GM21447 (cell line): ENCODE measurements around the gene SHQ1.
"Not testable (repeated sequence)": the region's sequence is repeated elsewhere in the genome, so short reads cannot be mapped to it uniquely, and the experiment has no call there.

Experiments used
- ATAC-seq: cut with Tn5 transposase; IDR thresholded peaks from one replicate; pipeline ENCODE4 v1.9.1; 2021; ENCODE audit not compliant: unreplicated experiment

SHQ1 gene

DNA sequence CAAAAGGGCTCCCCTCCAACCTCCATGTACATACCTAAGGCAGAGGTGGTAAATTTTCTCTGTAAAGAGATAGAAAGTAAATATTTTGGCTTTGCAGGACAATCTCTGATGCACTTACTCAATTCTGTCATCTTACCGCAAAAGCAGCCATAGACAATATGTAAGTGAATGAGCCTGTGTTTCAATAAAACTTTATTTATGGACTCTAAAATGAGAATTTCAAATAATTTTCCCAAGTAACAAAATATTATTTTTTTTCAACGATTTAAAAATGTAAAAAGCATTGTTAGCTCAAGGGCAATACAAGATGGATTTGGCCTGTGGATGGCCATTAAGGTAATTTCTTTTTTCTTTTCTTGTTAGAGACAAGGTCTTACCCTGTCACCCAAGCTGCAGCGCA is 44.7 kb downstream of the SHQ1 start:
- no peak for ATAC-seq

DNA sequence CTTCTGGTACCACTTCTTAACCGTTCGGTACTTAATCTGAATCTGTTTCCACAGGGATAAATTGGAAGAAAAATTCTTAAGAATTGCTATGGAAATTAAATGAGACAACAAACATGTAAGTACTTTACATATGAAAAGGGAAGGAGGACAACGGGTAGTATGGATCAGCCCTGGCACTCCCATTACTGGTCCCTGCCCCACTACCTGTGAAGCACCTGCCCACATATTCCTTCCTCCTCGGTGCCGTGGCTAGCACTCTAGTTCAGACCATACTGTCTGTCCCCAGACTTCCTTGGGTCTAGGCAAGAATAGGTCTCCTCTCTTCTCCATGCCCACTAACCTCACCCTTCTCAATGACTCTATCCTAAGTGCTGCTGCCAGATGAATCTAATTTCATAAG is 46.2 kb downstream of the SHQ1 start:
- no peak for ATAC-seq

DNA sequence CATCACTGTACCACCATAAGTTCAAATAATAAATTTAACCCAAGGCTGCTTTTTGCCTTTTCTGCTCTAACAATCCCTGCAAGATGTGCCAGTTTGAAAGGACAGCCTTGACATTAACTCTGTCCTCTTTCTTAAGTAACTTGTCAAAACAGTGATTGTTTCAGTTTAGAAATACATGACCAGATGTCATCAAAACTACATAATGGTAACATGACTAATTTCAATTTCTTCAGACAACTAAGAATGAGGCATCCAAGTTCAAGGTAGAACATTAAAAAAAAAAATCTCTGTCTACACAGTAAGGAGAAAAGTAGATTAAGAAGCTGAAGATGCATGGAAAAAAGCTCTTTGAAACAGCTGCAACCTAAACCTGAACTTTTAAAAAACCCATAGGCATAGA is 47.4 kb downstream of the SHQ1 start:
- no peak for ATAC-seq

DNA sequence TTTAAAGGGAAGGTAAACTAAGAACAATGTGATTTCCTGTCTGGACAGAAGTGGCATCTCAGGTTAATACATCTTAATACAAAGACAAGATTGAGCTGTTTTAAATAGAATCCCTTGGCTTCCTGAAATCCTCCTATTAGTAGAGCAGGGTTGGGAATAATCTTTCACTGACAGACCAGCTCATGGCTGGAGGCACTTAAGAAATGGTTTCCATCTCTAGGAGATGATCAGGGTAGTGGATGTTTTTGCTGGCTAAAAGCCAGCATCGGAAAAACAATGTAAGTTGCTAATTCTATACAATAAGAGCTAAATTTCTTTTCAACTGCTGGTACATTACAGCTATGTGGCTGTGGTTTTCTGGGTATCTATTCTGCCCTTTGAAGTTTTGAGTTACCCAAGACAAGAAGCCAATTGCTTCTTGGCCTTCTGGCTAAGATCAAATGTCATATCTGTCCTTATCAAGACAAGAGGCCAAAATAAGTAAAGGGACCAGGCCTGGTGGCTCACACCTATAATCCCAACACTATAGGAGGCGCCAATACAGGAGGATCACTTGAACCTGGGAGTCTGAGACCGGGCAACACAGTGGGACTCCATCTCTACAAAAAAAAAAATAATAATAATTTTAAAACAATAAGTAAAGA is 49.6 kb downstream of the SHQ1 start:
- ATAC-seq, result no peak

DNA sequence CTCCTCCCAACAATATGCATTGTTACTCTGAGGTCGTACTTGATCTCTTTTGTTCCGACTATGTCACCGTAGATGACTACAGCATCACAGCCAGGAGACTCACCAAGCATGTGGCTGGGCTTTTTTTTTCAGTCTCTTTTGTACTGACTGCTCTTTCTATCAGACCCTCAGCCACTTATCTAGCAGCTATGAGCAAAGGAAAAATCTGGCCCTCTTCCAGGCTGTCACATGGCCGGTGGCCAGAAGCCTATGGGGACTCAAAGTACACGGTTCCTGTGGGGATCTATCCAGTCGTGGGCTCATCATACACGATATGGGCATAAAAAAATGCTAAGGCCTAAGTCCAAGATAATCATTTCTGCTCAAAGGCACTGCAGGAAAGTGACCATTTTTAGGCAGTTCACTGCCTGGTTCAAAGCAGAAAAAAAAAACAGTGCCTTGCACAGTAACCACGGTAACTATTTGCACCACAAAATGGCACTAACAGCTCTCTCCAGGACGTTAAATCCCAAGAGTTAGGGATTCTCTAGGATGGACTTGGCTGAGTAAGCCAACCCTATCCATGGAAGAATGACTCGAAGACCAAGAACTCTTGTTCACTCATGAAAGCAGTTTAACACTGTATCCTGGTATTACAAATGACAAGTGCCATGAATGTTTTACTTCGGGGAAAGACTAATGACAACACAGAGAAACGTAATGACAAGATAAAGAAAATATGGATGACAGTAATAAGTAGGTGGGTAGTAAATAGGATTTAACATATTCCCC is 50.3 kb downstream of the SHQ1 start:
- no peak for ATAC-seq

DNA sequence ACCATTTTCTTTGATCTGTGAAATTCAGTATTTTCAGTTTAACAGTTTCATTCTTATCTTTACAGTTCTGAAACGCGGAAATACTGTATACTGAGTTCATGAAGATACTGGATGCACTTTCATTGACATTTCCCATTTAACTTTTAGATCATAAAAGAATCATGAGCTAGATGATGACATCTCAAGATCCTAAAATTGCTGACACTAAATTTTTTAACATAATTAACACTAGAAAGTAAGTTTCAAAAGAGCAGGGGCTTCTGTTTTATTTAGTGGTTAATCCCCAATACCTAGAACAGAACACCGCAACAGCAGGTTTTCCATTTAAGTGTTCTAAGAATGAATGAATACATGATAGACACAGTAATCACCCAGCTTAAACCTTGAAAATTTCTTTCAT is 54.2 kb downstream of the SHQ1 start:
- ATAC-seq, result no peak

DNA sequence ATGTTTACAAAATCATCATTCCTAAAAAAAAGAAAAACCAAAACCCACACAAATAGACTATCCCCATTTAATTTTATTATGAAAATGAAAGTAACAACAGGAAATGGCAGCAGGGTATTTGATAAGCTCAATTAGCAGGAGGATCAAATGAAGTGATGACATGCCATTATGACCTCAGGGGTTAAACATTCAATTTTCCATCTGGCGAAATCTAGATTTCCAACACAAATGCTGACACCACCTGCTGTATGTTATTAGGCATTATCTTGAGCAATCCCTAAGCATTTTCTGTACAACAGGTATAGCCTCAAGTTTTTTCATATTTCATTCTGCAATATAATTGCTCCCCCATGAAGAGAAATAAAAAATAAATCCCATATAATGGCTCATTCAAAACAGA is 57.1 kb downstream of the SHQ1 start:
- ATAC-seq, result no peak

DNA sequence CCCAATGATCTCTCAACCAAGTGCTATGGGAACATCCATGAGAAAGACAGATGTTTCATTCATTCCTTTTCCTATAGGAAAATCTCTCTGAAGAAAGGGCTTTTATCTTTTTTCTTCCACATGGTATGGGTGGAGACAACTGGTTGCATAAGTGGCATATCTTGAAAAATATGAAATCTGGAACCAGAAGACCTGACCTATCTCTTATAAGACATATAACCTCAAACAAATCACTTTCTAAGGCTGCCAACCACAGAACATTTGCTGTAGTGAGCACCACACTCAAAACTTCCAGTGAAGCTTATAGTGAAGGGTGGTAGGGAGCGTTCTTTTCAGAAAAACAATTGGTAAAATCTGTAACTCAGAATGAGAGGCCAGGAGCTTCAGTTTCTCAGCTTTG is 58.5 kb downstream of the SHQ1 start:
- no peak for ATAC-seq

DNA sequence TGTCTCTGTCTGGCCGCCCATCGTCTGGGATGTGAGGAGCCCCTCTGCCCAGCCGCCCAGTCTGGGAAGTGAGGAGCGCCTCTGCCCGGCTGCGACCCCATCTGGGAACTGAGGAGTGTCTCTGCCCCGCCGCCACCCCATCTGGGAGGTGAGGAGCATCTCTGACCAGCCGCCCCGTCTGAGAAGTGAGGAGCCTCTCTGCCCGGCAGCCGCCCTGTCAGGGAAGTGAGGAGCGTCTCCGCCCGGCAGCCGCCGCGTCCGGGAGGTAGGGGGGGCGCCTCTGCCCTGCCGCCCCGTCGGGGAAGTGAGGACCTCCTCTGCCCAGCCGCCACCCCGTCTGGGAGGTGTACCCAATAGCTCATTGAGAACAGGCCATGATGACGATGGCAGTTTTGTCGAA is 60.0 kb downstream of the SHQ1 start:
- not testable (repeated sequence) for ATAC-seq

DNA sequence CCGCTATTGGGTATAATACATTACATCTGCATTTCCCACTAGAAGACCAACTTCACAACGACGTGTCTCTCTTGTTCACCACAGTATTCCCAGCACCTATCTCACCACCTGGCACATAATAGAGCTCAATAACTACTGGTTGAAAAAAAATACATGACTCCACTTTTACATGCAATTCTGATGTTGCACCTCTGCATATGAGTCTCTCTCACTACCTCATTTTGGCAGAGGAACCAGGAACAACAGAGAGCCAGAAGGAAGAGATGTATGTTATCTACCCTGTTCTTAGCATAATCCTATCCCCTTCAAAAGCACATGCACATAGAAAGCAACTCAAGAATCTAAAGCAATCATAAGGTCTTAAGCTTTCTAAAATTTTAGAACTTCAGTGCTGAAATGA is 61.6 kb downstream of the SHQ1 start:
- no peak for ATAC-seq

DNA sequence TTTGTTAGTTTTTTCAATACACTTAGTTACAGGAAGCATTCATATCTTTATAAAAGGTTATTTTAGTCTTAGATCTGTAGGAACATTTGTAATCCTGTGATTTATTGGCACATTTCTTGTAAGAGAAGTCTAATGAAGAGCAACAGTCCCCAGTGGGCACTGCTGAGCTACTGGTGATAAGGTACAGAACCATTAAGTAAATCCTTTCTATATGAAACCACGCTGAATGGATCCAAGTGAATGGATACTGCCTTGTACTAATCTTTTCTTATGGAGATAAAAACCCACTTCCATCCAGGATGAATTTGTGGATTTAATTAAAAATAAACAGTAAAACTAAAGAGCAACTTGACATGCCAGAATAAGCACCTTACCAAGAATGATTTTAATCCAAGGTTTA is 64.0 kb downstream of the SHQ1 start:
- ATAC-seq, result no peak

DNA sequence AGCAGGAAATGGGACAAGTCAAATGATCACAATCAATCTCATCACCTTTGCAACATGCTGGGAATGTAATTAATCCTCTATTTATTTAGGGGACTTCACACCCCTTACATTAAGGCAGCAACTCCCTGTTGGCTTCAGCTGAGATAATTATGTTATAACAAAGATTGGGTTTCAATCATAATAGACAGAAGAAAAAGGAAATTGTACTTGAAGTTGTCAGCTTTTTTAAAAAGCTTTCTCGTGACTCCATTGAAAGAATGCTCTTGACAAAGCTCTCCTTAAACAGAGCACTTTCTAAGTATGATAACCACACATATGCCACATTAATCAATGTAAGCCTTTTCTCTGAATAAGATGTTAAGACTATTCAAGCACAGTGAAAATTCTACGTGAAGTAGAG is 65.7 kb downstream of the SHQ1 start:
- no peak for ATAC-seq

DNA sequence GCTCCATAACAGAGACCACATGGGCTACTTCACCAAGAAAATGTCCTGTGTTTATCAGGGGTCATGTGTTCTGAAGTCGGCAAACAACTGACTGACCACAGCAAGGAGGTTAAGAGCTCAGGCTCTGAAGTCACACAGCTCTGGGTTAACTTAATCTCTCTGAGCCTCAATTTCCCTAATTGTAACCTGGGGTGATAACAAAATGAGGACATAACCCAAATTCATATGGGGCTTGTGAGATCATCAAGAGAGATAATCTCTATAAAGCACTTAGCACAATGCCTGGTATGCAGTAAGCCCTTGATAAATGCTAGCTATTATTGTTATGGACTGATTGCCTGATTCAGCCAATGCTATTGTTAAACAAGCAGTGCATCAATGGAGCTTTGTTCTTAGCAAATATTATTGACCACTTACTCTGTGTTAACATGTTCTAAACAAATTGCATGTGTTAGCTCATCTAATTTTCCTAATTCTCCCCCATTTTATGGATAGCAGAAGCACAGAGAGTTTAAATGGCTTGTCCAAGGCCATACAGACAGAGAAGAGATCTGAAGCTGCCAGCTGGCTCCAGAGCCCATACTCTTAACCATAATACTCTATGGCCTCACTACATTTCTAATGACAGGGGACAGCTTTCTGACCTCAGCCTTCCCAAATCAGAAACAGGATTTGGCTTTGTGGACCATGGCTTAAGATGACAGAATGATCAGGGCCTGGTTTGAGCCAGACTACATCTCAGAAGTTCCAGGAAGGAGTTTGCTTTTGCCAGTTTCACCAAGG is 78.3 kb downstream of the SHQ1 start:
- ATAC-seq, result no peak

DNA sequence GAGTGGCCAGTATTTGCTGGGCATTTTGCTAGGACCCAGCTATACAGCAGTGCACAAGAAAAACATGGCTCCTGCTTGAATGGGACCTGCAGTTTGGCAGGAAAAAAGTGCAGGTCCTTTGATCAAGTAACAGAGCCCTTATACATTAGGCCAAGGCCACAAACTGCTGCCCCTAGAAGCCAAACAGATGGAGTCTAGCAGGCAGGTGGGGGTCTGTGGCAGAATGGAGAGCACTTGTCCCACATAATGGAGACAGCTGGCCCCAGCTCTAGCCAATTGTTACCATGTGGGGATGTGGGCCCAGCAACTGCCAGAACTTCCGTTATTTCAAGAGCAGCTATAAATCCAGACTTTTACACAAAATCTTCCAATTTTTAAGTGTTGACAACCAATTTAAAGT is 79.3 kb downstream of the SHQ1 start:
- ATAC-seq, result no peak

DNA sequence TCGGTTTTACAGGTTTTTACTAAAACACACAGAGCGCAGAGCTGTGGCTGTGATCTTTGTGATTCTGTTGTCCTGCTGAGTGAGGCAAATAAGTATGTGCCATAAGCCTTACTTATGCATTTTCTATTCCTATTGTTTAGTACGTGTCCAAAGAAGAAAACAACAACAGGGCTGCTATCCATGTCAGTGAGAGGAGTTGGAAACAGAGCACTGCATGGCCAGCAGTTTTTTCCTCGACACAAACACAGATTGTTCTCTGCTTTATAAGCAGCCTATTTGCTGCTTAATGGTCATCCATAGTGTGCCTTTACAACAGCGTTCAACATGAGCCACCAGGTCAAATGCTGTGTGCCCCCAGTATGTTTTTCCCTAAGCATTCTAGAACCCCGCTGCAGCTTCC is 79.8 kb downstream of the SHQ1 start:
- no peak for ATAC-seq

DNA sequence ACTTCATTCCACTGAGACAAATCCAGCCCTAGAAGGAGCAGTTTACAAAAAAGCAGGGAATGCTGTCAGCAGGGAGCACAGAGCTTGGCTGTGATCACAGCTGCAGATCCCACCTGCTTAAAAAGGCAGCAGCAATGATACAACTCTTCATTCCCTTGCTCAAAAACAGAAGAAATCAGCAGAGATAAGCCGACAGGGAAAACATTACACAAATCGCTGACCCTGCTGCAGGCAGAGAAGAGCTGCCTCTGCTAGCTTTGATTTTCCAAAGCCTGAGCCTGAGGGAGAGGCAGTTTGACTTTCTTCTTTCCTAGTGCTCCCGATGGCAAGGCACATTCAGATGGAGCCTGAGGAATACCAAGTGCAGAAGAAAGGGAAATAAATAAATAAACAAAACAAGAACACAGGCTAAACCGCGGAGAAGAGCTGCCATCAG is 80.2 kb downstream of the SHQ1 start:
- no peak for ATAC-seq

DNA sequence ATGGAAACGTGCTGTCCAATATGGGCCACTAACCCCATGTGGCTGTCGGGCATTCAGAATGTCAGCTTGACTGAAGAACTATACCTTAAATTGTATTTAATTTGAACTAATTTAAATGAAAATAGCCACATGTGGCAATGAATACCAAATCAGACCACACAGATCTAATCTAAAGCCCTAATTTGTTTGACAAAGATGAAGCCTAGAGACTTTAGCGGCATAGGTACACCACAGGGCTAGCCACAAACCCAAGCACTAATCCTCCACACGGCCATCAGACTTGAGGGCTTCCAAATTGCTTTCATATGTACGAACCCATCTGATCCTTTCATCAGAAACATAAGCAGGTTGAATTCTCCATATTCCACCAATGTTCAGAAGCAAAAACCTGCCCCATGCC is 81.4 kb downstream of the SHQ1 start:
- no peak for ATAC-seq

DNA sequence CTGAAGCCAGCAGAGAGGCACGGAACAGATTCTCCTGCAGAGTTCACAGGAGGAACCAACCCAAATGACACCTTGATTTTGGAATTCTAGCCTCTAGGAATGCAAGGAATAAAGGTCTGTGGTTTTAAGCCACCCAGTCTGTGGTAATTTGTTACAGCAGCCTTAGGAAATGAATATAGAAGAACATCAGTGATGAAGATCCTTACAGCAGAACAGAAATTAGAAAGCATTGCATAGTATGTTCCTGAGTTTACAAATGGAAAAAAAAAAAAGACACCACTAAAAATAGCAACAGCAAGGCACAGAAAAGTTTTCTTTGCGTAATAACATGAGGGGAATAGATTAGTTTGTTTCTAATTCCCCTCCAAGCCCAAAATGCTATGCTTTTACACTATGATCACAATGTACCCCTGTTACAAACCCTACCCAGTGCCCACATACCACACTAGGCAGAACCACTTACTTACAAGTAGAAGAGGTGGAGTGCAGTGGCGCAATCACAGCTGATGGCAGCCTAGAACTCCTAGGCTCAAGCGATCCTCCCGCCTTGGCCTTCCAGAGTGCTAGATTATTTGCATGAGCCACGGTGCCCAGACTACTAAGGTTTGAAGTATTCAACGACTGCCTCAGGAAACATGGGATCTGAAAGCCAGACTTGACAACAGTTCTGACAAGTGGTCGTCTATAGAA is 84.3 kb downstream of the SHQ1 start:
- ATAC-seq, result no peak

DNA sequence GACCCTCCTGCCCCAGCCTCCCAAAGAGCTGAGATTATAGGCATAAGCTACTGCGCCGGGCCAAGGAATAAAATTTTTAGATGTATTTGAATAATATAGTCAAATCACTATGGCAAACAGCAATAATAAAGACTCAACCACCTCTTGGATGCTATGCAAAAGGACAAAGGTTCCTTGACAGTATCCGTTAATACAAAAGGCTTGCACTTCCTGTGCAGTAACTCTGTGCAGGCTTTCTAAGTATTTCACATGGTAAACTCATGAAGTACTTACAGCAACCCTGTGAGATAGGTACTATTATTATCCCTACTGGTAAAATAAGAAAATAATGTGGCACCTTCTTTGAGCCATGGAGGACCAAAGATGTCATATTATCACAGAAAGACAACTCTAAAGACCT is 86.8 kb downstream of the SHQ1 start:
- ATAC-seq, result no peak

DNA sequence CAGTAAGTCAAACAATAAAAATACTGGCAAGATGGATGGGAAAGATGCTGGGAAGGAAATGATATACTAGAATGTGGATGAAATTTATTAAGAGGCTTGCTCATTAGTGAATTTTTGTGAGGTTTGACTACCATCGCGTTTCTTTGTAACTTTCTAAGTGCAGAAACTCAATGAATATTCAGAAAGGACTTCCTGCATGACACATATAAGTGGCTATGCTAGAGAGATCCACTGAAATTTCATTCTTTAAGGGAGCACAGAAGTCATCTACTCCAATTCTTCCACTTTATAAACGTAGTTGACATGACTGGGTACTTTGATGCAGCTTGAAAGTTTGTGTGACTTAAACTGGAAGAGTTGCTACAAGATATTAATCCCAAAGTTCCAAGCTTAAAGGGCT is 88.0 kb downstream of the SHQ1 start:
- no peak for ATAC-seq

DNA sequence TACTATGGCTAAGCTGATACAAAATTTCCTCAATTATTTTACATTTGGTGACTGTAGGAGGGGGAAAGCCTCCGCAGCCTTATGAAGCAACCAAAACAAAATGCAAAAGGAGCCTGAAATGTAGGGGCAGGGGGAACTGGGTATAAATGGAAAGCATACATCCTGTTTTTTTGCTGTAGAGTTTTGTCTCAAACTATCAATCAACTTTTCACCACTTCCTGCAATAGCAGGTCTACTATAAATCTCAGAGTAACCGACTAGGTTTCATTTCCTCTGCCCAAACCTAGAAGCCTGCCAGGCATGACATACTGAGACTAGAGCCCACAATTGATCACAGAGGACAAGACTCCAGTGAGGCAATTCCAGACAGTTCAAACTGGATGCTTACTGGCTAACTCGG is 91.3 kb downstream of the SHQ1 start:
- peak; percentile 100 for ATAC-seq

DNA sequence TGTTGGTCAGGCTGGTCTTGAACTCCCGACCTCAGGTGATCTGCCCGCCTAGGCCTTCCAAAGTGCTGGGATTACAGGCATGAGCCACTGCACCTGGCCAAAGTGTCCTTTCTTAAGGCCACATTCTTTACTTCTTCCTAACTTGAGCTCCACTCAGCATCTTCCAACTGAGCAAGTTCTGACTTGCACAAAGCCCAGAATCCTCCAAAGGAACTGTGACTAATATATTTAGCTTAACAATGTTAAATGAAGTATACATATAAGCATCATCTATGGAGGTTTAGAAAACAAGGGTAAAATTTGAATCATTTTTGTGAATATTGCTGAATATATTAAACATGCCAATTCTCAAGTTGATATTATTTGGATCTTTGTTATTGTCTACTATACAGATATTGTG is 93.7 kb downstream of the SHQ1 start:
- ATAC-seq, result no peak
